Naive B cell (primary cell): ENCODE results near the gene SYNDIG1. TPM values are rescaled to one million over a fixed set of nuclear protein-coding genes. Genes with fewer than 3 reads are reported as not detected.

Experiments
- ATAC-seq, 2 donors: fragments of 150-1000 bp; cut with Tn5 transposase; 2 replicates each; pipeline ENCODE4 v1.10.0; 2021; ENCODE audit warnings: low read depth in 2 of 2, mild to moderate bottlenecking in 2 of 2, moderate library complexity in 2 of 2
- DNase-seq: peaks from one replicate; pipeline ENCODE4 v3.0.0; 2022
- H3K27ac Mint-ChIP-seq, 6 donors: one replicate each; pipeline ENCODE4 v1.8.0; 2020 to 2022; ENCODE audit warnings: mild to moderate bottlenecking in 6 of 6, mixed read lengths in 6 of 6, moderate library complexity in 5 of 6, inconsistent platforms in 2 of 6
- H3K27me3 Mint-ChIP-seq, 3 donors: one replicate each; pipeline ENCODE4 v1.8.0; 2021 to 2022; ENCODE audit warnings: mixed read lengths in 3 of 3, mild to moderate bottlenecking in 1 of 3
- H3K36me3 Mint-ChIP-seq, 2 donors: one replicate each; pipeline ENCODE4 v1.8.0; 2020 to 2022; ENCODE audit warnings: mixed read lengths in 2 of 2, inconsistent platforms in 1 of 2, mild to moderate bottlenecking in 1 of 2
- H3K4me1 Mint-ChIP-seq, 3 donors: one replicate each; pipeline ENCODE4 v1.8.0; 2020 to 2022; ENCODE audit warnings: mixed read lengths in 3 of 3, inconsistent platforms in 1 of 3, mild to moderate bottlenecking in 1 of 3, moderate library complexity in 1 of 3
- H3K4me3 Mint-ChIP-seq, 8 donors: one replicate each; pipeline ENCODE4 v1.8.0; 2020 to 2022; ENCODE audit warnings: mild to moderate bottlenecking in 8 of 8, mixed read lengths in 8 of 8, moderate library complexity in 8 of 8, inconsistent platforms in 2 of 8
- H3K9me3 Mint-ChIP-seq, 7 donors: one replicate each; pipeline ENCODE4 v1.8.0; 2020 to 2022; ENCODE audit warnings: mixed read lengths in 7 of 7, mild to moderate bottlenecking in 5 of 7, inconsistent platforms in 2 of 7, moderate library complexity in 1 of 7
- polyA plus RNA-seq, 6 donors: library from polyadenylated mRNA; unstranded; fragments of 300-500 nt; fragmentation: Illumina TruSeq; gene quantifications; one replicate each; pipeline ENCODE4 v1.2.3, GENCODE V29; 2021; ENCODE audit warnings: low read depth in 6 of 6

The SYNDIG1 gene
- polyA plus RNA-seq = not detected

- DNase-seq (no peak), ATAC-seq (no peak)
- Mint-ChIP-seq H3K4me1 (peaks cover 0 to 8% (median 0%) of the 10 kb centered on the region in 3 donors), H3K36me3 (no peaks in the 10 kb centered on the region), H3K9me3 (no peaks in the 10 kb centered on the region), H3K27me3 (peaks cover 48 to 68% (median 64%) of the 10 kb centered on the region in 3 donors), H3K4me3 (peak within 1 kb of the TSS in 2 of 8 donors; percentile 35 to 47), H3K27ac (peak within 1 kb of the TSS in 1 of 6 donors; percentile 39)
Observed at GRCh38 chr20:24469116-24469893, at the start of gene SYNDIG1. Gene SYNDIG1 (plus strand): TSS chr20:24469629. CDS start chr20:24543098, 73,469 bp downstream.

- no peaks in the 10 kb centered on the region for H3K4me1 Mint-ChIP-seq
- ATAC-seq (no peak), DNase-seq (no peak)
- H3K27ac Mint-ChIP-seq = no peak overlapping the region
- no peaks in the 10 kb centered on the region for H3K36me3 Mint-ChIP-seq
- H3K9me3 Mint-ChIP-seq = peaks cover 0 to 35% (median 22%) of the 10 kb centered on the region in 7 donors
- no peaks in the 10 kb centered on the region for H3K27me3 Mint-ChIP-seq
- H3K4me3 Mint-ChIP-seq = no peak overlapping the region
Observed at GRCh38 chr20:24419786-24420185, 49.6 kb upstream of the SYNDIG1 start.

- no peaks in the 10 kb centered on the region for H3K4me1 Mint-ChIP-seq
- DNase-seq (no peak), ATAC-seq (no peak)
- H3K36me3 Mint-ChIP-seq = no peaks in the 10 kb centered on the region
- no peak overlapping the region for H3K27ac Mint-ChIP-seq
- H3K4me3 Mint-ChIP-seq = no peak overlapping the region
- no peaks in the 10 kb centered on the region for H3K27me3 Mint-ChIP-seq
- peaks cover 0 to 27% (median 16%) of the 10 kb centered on the region in 7 donors for H3K9me3 Mint-ChIP-seq
Observed at GRCh38 chr20:24420567-24420966, 48.9 kb upstream of the SYNDIG1 start.

GRCh38 chr20:24421071-24421470, 48.4 kb upstream of the SYNDIG1 start:
- Mint-ChIP-seq H3K27me3 (no peaks in the 10 kb centered on the region), H3K4me3 (no peak overlapping the region)

GRCh38 chr20:24422091-24422760, 47.2 kb upstream of the SYNDIG1 start:
- Mint-ChIP-seq H3K4me1 (no peaks in the 10 kb centered on the region), H3K27me3 (peaks cover 0 to 2% (median 0%) of the 10 kb centered on the region in 3 donors), H3K4me3 (no peak overlapping the region), H3K9me3 (peaks cover 0 to 10% (median under 1%) of the 10 kb centered on the region in 7 donors), H3K27ac (no peak overlapping the region), H3K36me3 (no peaks in the 10 kb centered on the region)
- no peak for ATAC-seq
- no peak for DNase-seq

More at GRCh38 chr20:24421071-24421470, 48.4 kb upstream of the SYNDIG1 start:
- Mint-ChIP-seq H3K4me1 (no peaks in the 10 kb centered on the region), H3K9me3 (peaks cover 0 to 22% (median 11%) of the 10 kb centered on the region in 7 donors), H3K27ac (no peak overlapping the region), H3K36me3 (no peaks in the 10 kb centered on the region)
- ATAC-seq (no peak), DNase-seq (no peak)

GRCh38 chr20:24423390-24424313, 45.8 kb upstream of the SYNDIG1 start:
- Mint-ChIP-seq H3K4me1 (no peaks in the 10 kb centered on the region), H3K36me3 (no peaks in the 10 kb centered on the region), H3K9me3 (peaks cover 0 to 13% (median 4%) of the 10 kb centered on the region in 7 donors), H3K27ac (peak overlapping the region in 1 of 6 donors; percentile 33), H3K27me3 (peaks cover 0 to 5% (median 0%) of the 10 kb centered on the region in 3 donors), H3K4me3 (no peak overlapping the region)
- DNase-seq (no peak), ATAC-seq (no peak)

GRCh38 chr20:24425523-24426135, 43.8 kb upstream of the SYNDIG1 start:
- ATAC-seq (no peak), DNase-seq (no peak)
- no peak overlapping the region for H3K4me3 Mint-ChIP-seq
- no peak overlapping the region for H3K27ac Mint-ChIP-seq
- peaks cover 8 to 14% (median 11%) of the 10 kb centered on the region in 3 donors for H3K27me3 Mint-ChIP-seq
- H3K4me1 Mint-ChIP-seq = no peaks in the 10 kb centered on the region
- peaks cover 0 to 15% (median 4%) of the 10 kb centered on the region in 7 donors for H3K9me3 Mint-ChIP-seq
- H3K36me3 Mint-ChIP-seq = no peaks in the 10 kb centered on the region

- H3K4me3 Mint-ChIP-seq = no peak overlapping the region
- DNase-seq = no peak
- H3K27ac Mint-ChIP-seq = no peak overlapping the region
Observed at GRCh38 chr20:24431279-24432045, 38.0 kb upstream of the SYNDIG1 start.

GRCh38 chr20:24432046-24432442, 37.4 kb upstream of the SYNDIG1 start:
- ATAC-seq (no peak), DNase-seq (no peak)
- no peak overlapping the region for H3K27ac Mint-ChIP-seq
- H3K9me3 Mint-ChIP-seq = peaks cover 0 to 15% (median 4%) of the 10 kb centered on the region in 7 donors
- H3K4me3 Mint-ChIP-seq = no peak overlapping the region
- H3K4me1 Mint-ChIP-seq = no peaks in the 10 kb centered on the region
- H3K27me3 Mint-ChIP-seq = peaks cover 8 to 34% (median 28%) of the 10 kb centered on the region in 3 donors
- H3K36me3 Mint-ChIP-seq = peaks cover 0 to 13% of the 10 kb centered on the region in 2 donors

More at GRCh38 chr20:24431279-24432045, 38.0 kb upstream of the SYNDIG1 start:
- Mint-ChIP-seq H3K4me1 (no peaks in the 10 kb centered on the region), H3K27me3 (peaks cover 8 to 34% (median 28%) of the 10 kb centered on the region in 3 donors), H3K9me3 (peaks cover 0 to 15% (median 4%) of the 10 kb centered on the region in 7 donors), H3K36me3 (peaks cover 0 to 13% of the 10 kb centered on the region in 2 donors)
- ATAC-seq = no peak

- DNase-seq (no peak), ATAC-seq (no peak)
- Mint-ChIP-seq H3K4me1 (no peaks in the 10 kb centered on the region), H3K4me3 (no peak overlapping the region), H3K36me3 (peaks cover 0 to 13% of the 10 kb centered on the region in 2 donors), H3K27ac (no peak overlapping the region), H3K9me3 (peaks cover 0 to 2% (median 0%) of the 10 kb centered on the region in 7 donors), H3K27me3 (peaks cover 0 to 19% (median 13%) of the 10 kb centered on the region in 3 donors)
Observed at GRCh38 chr20:24436160-24436559, 33.3 kb upstream of the SYNDIG1 start.

- Mint-ChIP-seq H3K9me3 (peaks cover 0 to 2% (median 0%) of the 10 kb centered on the region in 7 donors), H3K4me3 (no peak overlapping the region), H3K27me3 (peaks cover 0 to 7% (median 0%) of the 10 kb centered on the region in 3 donors), H3K4me1 (no peaks in the 10 kb centered on the region), H3K27ac (no peak overlapping the region), H3K36me3 (peaks cover 0 to under 1% of the 10 kb centered on the region in 2 donors)
- ATAC-seq (no peak), DNase-seq (no peak)
Observed at GRCh38 chr20:24437196-24438082, 32.0 kb upstream of the SYNDIG1 start.
